ENCODE results near the gene PRRT1B.

- TF ChIP-seq CTCF (IDR thresholded peaks at IDR 0.05; ENCODE audit: low read length) = no peak
- no peak for TF ChIP-seq EZH2 (IDR thresholded peaks at IDR 0.05; ENCODE audit: borderline replicate concordance, low read length)
Measured at GRCh38 chr9:131496844-131497405, 48.4 kb upstream of the PRRT1B start.

Measured in OCI-LY1 (cell line).